GM12892 (cell line): ENCODE data around the gene SLC30A2.

Experiments used
- POLR2A ChIP-seq: IDR thresholded peaks from 2 replicates; pipeline ENCODE4 v1.6.1; 2011; ENCODE audit warnings: low read depth, low read length, control low read depth
- POLR2AphosphoS5 ChIP-seq: IDR thresholded peaks from 2 replicates; pipeline ENCODE4 v1.6.1; 2011; ENCODE audit warnings: low read depth, low read length, control low read depth
- TAF1 ChIP-seq: IDR thresholded peaks from 2 replicates; pipeline ENCODE4 v1.6.1; 2011; ENCODE audit warnings: low read depth, mild to moderate bottlenecking, control low read depth, low read length, borderline replicate concordance

GRCh38 chr1:26084844-26085243, 38.9 kb upstream of the SLC30A2 start:
- TF ChIP-seq POLR2A (no peak), POLR2AphosphoS5 (no peak), TAF1 (no peak)
